CD4-positive, alpha-beta T cell treated with Interleukin-17A for 4 hours (primary cell): ENCODE results near the gene C1QTNF8.

ENCODE experiments used
- DNase-seq: peaks from one replicate; pipeline ENCODE4 v3.0.0-alpha.2; 2020; ENCODE audit warnings: mixed read lengths

C1QTNF8 gene, protein sequence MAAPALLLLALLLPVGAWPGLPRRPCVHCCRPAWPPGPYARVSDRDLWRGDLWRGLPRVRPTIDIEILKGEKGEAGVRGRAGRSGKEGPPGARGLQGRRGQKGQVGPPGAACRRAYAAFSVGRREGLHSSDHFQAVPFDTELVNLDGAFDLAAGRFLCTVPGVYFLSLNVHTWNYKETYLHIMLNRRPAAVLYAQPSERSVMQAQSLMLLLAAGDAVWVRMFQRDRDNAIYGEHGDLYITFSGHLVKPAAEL

DNA sequence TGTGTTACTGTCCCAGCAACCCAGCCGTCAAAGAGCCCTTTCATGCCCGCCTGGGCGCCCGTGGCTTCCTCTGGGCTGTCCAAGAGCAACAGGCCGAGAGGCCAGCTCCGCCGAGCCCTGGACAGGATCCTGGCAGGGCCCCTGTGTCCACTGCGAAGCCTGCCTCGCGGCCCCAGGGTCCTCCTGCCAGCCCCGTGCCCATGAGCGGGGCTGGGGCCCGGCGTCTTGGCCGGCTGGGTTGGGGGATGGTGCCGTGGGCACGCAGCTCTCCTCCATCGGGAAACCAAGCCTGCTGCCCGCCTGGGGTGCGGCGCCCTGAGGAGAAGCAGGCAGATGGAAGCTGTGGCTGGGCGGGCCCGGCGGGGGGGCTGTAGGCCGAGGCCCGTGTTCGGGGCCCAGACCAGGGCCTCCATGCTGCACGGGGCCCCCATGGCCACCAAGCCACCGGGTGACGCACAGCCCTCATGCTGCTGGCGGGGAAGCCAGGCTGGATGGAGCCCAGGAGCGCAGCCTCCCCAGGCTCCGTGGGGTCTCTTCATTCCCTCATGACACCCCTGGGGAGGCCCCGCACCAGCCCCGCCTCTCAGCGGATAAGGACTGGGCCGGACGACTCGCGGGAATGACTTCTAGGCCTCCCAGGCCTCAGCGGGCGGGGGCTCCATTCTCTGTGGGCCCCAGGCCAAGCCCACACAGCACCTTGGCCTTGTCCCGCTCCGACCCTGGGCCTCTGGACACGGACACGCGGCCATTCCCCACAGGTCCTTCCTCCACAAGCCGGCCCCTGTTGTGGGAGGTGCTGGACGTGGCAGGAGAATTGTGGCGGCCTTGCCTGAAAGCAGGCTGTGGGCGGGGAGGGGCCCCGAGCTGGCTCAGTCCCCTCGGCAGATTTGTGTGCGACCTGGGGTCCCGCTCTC is at the start of gene C1QTNF8:
Gene C1QTNF8 (minus strand): TSS at position 76 of the 914 bp plus-strand sequence. CDS start 1,322 bp downstream, outside the sequence.
- no peak for DNase-seq

DNA sequence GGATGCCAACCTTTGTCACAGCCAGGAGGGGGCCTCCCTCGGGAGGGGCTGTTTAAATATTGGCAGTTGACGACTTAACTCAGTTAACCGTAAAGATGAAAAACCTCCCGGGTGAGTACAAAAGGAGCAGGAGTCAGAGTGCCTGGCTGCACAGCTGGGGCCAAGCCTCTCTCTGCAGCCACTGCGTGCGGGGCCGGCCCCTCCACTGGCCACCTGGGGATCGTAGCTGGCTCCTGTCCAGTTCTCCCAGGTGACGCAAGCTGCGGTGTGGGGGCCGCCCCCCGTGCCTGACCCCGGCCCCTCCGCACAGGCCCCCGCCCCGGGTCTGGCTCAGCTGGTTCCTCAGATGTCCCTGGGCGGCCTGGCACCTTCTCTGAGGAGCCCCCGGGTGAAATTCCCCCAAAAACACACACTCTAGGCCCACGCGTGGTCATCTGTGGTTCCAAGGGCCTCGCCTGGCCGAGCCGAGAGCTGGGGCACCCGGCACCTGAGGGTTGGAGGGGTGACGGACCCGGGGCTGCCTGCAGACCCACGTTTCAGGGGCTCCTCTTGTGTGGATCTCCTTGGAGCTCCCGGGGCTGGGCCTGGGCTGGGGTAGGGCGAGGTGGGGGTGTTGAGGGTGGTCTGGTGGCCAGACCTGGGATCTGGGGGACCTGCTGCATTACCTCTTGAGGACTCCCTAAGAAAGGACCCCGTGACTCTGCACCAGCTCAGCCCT is 49.5 kb upstream of the C1QTNF8 start:
- DNase-seq, result no peak

DNA sequence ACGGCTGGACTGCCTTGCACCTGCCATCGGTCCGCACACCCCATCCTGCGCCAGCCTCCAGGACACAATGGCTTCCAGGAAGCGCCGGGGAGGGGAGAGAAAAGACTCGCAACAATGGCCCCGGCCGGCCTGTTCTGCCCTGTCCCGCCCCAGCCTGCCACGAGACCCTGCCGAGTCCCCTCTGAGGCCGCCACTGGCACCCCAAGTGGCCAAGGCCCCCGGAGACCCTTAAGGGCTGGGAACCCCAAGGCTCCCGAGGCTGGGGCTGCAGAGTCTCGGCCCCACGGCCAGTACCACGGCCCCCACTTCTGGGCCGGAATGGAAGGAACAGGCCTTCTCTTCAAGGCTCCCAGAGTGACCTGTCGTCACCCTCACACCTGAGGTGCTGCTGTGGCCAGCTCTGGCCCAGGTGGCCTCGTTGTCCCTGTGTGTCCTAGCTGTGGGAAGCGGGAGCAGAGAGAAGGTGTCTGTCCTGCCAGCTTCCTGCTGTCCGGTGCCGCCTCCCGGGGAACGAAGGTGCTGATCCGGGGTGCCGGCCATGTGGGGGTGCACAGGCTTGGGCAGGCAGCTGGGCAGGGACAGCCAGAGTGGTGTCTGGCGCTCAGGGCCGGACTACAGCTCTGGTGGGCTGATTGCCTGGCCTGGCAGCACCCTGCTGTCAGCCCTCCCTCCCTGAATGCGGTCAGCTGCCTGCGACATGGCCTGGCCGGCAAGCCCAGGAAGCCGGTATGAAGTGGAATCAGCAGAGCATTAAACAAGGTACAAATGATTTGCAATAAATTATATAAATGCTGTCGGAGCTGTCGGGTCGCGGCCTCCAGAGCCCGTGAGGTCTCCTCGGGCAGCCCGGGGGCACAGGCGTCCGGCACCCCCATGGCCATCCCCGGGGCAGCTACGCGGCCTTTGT is 48.7 kb upstream of the C1QTNF8 start:
- no peak for DNase-seq

DNA sequence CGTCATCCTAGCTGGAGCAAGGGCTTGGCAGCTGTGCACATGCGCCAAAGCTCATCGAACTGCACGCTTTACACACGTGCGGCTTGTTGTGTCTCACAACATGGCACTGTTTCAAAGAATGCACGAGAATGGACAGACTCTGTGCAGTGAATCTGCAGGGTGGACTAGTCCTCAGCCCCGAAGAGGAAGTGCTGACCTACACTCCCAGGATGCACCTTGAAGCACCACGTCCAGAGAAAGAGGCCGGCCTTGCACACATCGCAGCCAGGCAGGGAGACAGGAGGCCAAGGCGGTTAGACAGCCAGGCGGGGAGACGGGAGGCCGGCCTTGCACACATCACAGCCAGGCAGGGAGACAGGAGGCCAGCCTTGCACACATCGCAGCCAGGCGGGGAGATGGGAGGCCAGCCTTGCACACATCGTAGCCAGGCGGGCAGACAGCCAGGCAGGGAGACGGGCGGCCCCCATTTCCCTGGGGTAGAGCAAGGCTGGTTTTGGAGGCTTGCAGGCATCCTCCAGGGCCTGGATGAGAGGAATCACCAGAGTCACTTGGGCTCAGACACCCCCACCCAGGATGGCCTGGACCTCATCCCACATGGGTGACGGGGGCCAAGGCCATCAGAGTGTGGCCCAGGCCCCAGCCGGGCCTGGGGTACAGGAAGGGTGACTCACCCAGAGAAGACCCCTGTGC is 47.9 kb upstream of the C1QTNF8 start:
- no peak for DNase-seq

DNA sequence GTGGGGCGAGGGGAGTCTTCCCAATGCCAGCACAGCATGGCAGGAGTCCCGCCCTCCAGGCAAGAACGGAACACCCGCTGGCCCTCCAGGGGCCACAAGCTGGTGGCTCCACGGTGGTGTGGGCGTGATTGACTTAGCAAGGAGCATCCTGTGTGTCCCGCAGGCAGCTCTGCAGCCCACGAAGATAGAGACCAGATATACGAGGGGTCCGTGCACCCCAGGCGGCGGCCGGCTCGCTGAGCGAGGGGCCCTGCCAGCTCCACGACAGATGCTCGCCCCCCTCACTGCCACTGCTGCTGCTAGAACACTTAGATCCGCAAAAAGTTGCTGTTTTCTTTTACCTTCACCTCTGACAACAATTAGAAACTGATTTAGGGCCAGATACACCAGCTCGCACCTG is 46.9 kb upstream of the C1QTNF8 start:
- no peak for DNase-seq

DNA sequence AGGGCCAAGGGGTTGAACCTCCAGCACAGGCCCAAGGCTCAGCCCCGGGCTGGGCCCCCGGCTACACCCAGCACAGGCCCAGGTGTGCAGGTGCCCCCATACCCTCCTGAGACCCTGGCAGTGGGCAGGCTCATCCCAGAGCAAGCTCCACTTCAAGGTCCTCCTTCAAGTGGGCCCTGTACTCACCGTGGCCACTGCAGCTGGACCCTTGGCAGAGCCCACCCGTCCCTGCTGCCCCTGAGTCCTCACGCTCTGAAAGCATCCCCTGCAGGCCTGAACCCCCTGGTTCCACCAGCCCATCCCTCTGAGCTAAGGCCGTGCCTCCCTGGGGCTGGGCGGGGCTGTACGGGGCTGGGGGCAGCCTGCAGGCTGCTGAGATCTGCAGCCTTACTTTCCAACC is 45.7 kb upstream of the C1QTNF8 start:
- DNase-seq, result no peak

DNA sequence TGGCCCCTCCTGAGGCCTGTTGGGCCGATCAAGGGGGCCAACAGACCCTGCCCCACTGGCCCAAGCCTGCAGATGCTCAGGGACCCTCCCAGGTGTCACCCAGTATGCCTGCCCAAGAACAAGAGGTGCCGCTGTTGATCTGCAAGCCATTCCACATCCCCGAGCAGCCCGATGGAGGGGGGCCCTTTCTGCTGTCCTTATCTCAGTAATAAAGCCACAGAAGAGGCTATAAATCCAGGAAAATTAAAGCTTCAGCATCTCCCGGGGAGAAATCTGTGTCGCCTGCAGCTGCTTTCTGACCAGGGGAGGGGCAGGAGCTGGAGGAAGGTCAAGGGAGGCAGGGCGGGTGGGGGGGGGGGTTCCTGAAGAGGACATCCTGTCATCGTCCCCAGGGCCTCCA is 45.1 kb upstream of the C1QTNF8 start:
- DNase-seq, result no peak

DNA sequence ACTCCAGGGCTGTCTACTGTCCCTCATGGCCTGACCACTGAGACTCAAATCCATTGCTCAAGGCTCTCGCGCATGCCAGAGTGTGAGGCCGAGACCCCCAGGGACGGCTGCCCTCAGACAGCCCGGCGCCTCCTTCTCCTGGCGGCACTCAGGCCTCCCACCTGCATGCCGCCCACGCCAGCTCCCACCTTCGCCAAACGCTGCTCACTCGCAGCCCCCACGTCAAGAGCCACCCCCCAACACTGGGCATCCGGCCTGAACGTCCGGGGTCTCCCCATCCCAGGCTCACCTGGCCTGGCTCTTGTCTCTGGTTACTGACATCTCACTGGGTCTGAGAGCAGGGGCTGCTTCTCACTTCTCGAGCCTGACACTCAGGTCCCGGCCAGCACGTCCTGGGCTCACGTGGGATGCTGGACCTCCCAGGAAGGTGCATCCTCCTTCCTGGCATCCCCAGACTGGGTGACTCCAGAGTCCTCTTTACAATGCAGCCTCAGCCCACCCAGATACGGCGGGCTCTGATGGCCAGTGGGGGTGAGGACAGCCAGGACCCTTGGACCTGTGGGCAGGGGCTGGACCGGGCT is 44.6 kb upstream of the C1QTNF8 start:
- DNase-seq, result no peak

DNA sequence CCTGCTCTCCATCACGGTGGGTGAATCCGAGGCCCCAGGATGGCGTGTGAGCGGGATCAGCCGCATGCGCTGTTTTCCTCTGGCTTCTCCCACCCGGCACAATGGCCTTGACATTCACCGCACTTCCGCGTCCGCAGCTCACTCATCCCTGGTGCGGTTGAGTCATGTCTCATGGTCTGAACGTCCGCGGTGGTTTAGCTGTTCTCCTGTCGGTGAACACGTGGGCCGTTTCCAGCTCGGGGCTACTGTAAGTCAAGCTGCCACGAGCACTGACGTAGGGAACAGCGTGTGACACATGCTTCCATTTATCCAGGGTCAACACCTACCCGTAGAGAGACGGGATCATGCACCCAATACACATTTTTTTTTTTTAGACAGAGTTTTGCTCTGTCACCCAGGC is 41.6 kb upstream of the C1QTNF8 start:
- no peak for DNase-seq

DNA sequence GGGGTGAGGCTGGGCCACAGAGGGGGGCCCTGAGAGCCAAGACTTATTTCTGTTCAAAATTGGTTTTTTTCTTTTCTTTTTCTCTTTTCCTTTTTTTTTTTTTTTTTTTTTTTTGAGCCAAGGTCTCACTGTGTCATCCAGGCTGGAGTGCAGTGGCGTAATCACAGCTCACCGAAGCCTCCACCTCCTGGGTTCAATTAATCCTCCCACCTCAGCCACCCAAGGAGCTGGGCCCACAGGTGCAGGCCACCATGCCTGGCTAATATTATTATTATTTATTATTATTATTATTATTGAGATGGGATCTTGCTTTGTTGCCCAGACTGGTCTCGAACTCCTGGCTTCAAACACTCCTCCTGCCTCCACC is 39.4 kb upstream of the C1QTNF8 start:
- no peak for DNase-seq

DNA sequence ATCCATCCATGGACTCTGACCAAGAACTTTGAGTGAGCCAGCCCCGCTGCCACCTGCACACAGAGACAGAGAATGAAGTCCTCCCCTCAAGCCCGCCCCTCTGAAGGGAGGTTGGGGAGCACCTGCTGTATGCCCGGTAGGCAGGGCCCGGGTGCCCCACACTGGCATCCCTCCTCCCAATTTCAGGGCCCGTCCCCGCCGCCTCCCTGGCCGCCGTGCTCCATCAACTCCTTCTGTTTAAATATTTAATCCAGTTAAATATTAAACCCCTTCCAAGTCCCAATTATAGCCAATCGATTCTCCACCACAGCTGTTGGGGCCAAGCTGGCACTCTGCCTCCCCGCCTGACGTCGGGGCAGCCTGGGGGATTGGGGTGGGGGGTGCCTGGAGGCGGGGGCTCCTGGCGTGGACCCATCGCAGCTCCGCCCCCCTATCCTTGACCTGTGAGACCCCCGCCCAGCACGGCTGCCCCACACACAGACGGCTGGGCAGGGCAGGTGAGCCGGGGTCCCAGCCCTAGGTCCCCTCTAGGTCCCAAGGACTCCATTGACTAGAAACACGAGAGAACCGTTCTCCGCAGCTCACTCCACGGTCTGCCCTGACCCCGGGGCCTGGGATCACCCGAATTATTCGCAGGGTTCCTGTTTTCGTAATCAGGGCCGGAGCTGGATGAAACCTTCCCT is 38.9 kb upstream of the C1QTNF8 start:
- no peak for DNase-seq

DNA sequence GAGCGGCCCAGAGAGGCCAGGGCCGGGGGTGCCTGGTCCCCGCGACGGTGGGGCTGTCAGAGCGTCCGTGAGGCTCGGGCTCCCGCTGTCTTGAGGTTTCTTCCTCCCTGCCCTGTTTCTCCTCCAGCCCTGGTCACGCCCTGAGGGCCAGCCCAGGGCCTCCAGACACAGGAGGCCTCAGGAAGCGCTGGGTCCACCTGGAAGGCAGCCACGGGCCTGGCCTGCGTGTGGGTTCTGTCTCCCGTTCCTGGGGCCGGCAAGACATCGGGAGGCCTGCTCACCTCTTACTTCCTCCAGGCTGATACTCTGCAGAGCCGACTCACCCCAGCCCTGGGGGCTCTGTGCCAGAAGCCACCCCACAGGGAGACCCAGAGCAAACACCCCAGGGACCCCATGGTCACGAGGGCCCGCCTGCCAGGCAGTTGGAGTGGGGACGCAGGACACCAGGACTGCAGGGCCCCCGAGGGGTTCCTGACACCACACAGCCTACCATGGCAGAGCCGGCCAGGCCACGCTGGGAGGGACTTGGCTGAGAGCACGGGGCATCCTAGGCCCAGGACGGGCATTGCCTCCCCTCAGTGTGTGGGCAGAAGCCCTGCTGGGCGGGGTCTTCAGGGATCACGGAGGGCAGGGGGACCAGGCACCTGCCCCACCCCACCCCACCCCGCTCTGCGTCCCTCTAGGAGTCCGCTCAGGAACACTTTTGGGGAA is 37.9 kb upstream of the C1QTNF8 start:
- no peak for DNase-seq

DNA sequence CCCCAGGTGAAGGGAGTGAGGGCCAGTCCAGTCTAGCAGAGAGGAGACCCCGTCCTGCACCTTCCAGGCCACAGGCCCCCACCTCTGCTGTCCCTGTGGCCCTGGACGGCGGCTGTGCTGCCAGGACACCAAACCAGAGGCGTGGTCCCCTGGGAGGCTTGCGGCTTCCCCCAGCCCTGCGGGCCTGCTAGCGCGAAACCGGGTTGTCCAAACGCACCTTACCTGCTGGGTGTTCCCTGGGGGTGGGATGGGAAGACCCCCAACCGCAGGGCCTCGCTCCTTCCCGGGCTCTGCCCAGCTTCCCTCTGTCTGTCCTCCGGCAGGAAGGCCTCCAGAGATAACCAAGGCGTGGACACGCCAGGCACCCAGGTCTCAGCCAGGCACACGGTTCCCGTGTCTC is 37.2 kb upstream of the C1QTNF8 start:
- DNase-seq, result no peak

DNA sequence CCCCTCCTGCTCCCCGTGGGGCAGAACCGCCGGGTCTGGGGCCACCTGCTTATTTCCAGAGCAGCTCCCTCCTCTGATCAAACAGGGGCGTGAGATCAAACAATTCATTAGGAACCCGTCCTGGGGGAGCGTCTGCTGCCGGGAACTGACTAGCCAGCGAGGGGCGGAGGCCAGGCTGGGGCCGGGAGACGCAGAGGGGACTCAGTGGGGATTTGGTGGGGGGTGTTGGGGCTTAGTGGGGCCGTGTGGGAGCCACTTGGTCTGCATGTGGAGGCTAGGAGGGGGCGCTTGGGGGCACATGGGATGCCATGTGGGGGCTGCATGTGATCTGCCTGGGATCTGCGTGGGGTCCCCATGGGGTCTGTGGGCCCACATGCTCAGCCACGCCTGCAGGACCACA is 36.4 kb upstream of the C1QTNF8 start:
- no peak for DNase-seq

DNA sequence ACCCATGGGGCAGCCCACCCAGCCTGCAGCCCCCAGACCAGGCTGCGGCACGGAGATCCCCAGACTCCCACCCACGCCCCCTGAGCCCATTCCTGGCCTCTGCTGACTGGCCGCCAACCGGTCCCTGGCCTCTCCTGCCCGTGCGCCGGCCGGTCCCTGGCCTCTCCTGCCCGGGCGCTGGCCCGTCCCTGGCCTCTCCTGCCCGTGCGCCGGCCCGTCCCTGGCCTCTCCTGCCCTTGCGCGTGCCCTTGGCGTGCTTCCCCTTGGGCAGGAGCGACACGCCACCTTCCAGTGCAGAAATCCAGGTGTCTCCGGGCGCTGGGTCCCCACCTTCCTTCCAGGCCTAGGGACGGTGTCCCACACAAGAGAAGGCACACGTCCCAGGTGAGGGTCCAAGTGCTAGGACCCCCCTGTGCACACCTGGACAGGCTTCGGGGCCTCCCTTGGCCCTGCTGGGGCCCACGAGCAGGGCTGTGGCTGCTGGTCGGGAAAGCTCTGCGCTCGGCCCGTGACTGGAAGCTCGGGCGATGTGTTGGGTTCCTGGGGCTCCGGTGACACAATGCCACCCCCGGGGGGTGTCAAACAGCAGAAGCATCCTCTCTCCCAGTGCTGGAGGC is 35.4 kb upstream of the C1QTNF8 start:
- DNase-seq, result no peak

DNA sequence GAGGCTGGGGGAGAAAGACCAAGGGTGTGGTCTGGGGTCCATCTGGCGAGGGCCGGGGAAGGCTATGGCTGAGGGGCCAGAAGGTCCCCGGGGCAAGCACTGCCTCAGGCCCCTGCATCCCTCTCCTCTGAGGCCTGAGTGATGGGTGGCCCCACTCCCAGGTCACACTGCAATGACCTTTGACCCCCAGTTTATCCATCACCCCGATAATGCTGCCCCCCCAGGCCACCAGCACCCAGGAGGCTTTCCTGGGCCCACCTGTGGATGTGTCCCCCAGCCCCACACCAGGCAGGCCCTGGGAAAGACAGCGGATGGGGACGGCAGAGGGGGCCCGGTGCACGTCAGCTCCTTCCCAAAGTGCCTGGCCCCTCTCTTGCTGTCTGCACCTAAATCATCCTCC is 34.3 kb upstream of the C1QTNF8 start:
- no peak for DNase-seq

DNA sequence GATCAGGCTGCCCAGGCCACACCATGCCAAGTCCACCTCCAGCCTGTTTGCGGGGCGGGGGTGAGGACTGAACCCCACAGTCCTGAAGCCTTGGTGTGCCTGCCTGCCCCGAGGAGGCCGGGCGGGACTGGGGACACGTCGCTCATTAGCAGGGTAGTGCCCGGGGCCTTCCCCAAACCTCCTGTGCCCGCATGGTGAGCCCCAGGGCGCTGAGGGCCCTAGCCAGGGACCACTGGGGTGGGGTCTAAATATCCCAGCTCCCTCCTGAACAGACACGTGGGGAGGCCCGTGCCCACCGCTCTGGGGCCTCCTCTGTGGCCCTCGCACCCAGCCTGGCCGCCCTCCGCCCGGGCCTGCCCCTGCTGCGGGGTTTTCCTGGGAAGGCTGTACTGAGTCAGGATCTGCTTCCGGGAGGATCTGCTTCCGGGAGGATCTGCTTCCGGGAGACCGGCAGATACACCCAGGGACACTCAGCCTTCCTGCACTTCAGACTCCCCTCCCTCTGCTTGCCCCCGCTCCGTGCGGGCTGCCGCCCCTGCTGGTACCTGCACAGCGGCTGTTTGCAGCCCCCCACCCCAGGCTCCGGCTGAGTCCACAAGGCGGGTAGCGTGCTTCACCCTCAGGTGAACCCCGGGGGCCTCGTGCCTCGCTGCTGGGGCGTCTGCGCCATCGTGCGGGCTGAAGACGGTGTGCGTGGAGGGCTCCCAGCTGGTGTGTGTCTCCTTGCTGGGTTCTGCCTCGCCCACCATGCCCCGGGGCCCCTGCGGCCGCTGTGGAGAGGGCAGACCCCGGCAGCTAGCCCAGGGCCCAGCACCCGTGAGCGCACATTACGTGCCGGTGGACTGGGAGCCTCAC is 33.3 kb upstream of the C1QTNF8 start:
- no peak for DNase-seq

DNA sequence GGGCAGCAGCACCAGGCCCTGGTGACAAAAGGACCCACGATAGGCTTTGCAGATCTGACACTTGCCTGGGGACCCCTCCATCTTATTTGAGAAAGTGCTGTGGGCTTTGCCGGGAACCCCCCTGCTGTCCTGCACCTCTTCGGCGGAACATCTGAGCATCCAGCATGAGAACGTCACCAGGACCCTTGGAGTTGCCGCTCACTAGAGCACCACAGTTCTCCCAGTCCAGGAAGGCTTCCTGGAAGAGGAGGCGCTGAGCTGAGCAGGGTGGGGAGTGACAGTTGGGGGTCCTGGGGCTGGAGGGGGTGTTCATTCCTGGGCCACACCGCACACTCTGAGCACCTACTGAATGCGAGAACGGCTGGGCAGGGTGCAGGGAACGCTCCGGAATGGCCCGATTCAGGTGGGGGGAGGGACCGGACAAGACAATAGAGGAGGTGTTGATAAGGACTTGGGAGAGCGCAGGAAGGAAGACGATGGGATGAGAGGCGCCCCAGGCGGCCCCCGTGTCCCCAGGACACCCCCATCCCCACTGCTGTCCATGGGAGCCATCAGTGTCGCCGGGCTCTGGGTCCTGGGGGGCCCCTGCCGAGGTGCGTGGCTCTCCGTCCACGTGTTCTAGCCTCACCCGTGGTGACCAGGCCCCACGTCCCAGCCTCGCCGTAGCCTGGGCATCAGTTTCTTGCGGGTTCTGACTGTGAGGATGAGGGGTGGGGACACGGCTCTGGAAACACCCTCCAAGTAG is 32.1 kb upstream of the C1QTNF8 start:
- DNase-seq, result no peak
